C4-2B (cell line): ENCODE measurements around the gene EVA1A.

ENCODE experiments used
- H3K27ac ChIP-seq: fragments of 450-650 bp; 2 replicates; pipeline ENCODE4 v1.5.1; 2017
- ZFX ChIP-seq: fragments of 450-650 bp; IDR thresholded peaks from 2 replicates; pipeline ENCODE4 v1.6.1; 2017
- TF ChIP-seq, protein P1 (sequence below): fragments of 450-650 bp; conservative IDR thresholded peaks from 2 replicates; pipeline ENCODE4 v1.5.1; 2017; ENCODE audit warnings: mild to moderate bottlenecking

EVA1A gene, protein sequence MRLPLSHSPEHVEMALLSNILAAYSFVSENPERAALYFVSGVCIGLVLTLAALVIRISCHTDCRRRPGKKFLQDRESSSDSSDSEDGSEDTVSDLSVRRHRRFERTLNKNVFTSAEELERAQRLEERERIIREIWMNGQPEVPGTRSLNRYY

DNA sequence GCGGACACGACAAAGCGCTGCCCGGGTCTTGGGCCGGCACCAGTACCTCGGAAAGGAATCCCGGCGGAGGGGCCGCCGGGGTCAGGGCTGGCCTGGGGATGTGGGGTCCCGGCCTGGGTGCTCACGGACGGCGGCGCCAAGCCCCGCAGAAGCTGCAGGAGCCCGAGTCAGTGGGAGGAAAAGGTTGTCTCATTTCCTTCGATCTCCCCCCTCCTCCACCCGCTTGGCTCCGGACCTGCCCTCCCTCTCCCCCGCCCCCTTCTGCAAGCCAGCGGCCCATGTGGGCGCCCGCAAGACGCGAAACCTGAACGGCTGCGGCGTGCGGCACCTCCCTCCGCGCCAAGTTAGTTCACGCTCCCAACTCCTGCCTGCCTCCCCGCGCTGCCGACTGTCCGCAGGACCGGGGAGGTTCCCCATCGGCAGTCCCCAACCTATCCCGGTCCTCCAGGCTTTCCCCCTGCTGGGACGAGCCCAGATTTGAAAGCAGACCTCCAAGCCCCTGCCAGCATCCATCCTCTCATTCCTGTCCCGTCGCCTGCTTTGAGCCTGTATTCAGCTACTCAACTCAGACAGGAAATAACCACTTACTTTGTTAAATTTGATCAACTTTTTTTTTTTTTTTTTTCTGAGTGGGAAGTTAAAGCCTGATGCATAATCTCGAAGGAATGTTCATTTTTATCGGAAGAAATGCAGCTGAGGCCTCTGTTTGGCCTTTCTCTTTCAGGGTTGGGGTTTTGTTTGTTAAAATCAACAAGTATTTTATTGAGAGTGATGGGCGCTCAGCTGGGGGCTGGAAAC, at the start of gene EVA1A:
Gene EVA1A, minus strand, starts transcription at position 172 of the 798 bp plus-strand sequence. CDS start 42,799 bp downstream, outside the sequence.
- TF ChIP-seq ZFX: no peak
- TF ChIP-seq, protein P1, sequence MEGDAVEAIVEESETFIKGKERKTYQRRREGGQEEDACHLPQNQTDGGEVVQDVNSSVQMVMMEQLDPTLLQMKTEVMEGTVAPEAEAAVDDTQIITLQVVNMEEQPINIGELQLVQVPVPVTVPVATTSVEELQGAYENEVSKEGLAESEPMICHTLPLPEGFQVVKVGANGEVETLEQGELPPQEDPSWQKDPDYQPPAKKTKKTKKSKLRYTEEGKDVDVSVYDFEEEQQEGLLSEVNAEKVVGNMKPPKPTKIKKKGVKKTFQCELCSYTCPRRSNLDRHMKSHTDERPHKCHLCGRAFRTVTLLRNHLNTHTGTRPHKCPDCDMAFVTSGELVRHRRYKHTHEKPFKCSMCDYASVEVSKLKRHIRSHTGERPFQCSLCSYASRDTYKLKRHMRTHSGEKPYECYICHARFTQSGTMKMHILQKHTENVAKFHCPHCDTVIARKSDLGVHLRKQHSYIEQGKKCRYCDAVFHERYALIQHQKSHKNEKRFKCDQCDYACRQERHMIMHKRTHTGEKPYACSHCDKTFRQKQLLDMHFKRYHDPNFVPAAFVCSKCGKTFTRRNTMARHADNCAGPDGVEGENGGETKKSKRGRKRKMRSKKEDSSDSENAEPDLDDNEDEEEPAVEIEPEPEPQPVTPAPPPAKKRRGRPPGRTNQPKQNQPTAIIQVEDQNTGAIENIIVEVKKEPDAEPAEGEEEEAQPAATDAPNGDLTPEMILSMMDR: no peak
- H3K27ac ChIP-seq: no peak within 1 kb of the TSS

DNA sequence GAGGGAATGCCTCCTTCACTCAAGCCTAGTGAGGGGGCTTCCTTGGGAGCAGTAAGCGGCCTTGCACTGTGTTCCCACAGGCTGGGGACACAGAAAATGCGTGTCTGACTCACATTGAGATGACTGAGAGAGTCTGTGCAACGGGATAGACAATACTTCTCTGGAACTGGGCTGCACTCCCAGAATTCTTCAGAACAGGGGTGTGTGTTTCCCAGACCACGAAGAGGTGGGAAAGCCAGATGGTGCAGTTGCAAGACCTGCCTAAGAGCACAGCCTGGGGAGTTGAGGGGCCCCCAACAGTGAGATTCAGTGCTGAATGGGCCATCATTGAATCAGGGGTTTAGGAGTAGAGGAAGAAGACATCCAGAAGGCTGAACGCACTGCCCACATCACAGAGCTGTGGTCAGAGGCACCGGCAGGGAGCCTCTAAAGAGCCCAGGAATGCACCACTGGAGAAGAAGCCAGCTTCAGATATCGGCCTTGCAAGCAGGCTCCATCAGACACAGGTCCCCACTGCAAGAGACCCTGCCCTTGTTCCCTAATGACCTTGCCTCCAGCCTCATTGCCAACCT, 49.3 kb upstream of the EVA1A start:
- H3K27ac ChIP-seq: no peak overlapping the region
- TF ChIP-seq ZFX: no peak
- TF ChIP-seq, protein P1: no peak

DNA sequence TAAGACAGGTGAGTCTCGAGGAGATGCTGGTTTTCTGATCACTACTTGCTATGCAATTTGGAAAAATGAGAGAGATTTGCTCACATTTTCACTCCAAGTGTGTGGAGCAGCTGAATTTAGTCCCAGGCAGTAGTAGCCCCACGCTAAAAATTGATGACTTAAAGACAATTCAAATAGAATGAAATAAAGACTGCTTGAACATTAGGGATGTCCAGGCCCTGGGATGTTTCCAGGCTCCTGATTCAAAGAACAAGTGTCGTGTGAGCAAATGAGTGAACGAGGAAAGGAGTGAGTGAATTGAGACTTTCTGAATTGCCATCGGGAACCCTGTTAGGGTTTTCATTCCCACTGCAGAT, 48.6 kb upstream of the EVA1A start:
- no peak for TF ChIP-seq ZFX
- TF ChIP-seq, protein P1: peak; percentile 74

DNA sequence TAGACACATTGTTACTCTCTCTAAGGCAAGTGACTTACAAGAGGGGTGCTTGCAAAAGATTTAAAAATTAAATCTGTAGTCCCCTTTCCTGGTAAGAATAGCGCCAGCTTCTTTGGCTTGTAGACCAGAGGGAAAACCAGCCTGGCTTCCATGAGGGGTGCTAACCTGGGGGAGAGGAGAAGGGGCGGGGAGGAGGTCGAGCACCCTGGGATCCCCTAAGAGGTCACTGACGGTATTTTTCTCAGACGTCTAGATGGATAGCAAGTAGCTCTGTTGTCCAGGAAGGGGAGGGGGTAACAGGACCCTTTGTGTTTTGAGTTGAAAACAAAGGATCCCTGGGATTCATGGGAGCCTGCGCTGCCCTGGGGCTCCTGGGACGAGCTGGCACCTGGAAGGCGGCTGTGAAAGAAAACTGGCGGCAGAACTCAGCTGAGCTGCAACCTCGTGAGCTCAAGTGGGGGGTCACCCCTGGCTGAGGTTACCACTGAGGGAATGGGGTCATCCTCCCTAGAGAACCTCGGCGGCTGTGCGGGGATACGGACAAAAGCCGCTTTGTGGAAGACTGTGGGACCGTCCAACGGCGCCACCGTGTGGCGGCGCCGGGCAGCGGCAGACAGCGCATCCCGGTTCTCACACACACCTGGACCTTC, 48.1 kb upstream of the EVA1A start:
- H3K27ac ChIP-seq: no peak overlapping the region
- no peak for TF ChIP-seq ZFX
- TF ChIP-seq, protein P1: peak; percentile 93

More for the DNA sequence above, 48.6 kb upstream of the EVA1A start:
- no peak overlapping the region for H3K27ac ChIP-seq

DNA sequence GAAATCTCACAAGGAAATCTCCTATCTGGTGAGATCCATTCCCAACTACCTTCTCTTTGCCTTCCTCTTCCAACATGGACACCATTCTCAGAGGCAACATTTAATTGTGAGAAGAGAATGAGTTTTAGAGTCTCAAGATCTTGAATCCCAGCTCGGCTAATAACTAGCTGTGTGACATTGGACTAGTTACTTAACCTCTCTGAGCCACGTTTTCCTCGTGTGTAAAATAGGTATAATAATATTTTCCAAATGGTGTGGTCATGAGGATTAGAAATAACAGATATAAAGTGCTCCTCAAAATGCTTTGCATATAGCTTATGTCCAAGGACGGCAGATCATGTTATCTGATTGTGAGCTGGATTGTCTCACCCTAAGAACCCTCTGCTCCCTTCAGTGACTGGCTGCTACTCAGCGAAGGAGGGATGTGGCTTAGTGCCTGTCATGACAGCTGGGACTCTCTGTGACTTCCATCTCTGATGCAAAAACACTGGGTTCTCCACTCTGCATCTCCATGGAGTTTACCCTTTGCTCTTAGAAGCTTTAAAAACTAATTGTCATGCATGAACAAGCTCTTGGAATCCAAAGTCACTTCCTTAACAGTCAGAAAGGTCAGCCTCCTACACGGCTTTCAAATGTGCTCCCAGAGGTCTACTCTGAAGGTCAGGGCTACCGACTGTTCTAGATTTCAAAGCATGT, 47.4 kb upstream of the EVA1A start:
- no peak overlapping the region for H3K27ac ChIP-seq
- TF ChIP-seq, protein P1: no peak
- no peak for TF ChIP-seq ZFX

DNA sequence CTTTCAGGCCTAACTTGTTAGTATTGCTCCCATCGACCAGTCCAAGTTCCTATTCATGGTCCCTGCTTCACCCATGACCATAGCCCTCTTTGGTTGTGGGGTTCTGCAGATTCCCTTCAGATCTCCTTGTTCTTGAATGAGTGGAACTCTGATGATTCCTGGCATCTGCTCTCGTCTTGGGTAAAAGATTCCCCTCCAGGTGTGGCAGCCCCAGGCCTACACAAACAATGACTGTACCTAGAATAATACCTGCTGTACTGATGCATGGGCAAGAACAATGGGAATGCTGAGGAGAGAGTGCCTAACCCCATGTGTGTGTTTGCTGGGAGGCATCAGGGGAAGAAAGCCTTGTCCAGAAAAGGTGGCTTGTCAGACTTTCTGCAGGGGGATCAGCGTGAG, 46.7 kb upstream of the EVA1A start:
- TF ChIP-seq, protein P1: no peak
- TF ChIP-seq ZFX: no peak
- H3K27ac ChIP-seq: no peak overlapping the region
